ENCODE results near the gene CELA2A. TPM values are rescaled to one million over a fixed set of nuclear protein-coding genes. Genes with fewer than 3 reads are reported as not detected.

The CELA2A gene
- total RNA-seq (not detected), total RNA-seq (0 to 0.18 (median 0) reads per million in 172 experiments)
- not detected for polyA plus RNA-seq (2013, experiment 1 of 2)
- polyA plus RNA-seq (2013, experiment 2 of 2) = not detected

- no peaks in the 10 kb centered on the region for H3K4me1 ChIP-seq (ENCODE audit: insufficient read depth, low read length)
- intact Hi-C loops (cut with DNase I, micrococcal nuclease) = no loop called here
- H3K36me3 ChIP-seq (ENCODE audit: insufficient read depth, low read length) = no peaks in the 10 kb centered on the region
- H3K4me1 Mint-ChIP-seq (ENCODE audit: low read depth) = no peaks in the 10 kb centered on the region
- no peaks in the 10 kb centered on the region for H3K27me3 Mint-ChIP-seq
- DNase-seq = no peak
- POLR2A ChIA-PET = no interaction called here
- H3K9me3 ChIP-seq (ENCODE audit: control insufficient read depth in 1 of 2, insufficient read depth in 1 of 2, low read length in 2 of 2) = peaks cover 0 to 3% of the 10 kb centered on the region in 2 experiments
- CTCF ChIA-PET = no interaction called here
- no peaks in the 10 kb centered on the region for H3K27me3 ChIP-seq (ENCODE audit: control insufficient read depth in 1 of 2, insufficient read depth in 2 of 2, low read length in 2 of 2)
- TF ChIP-seq CTCF (IDR thresholded peaks at IDR 0.05) = no peak
- no peak within 1 kb of the TSS for H3K4me3 Mint-ChIP-seq
- no peak within 1 kb of the TSS for H3K27ac ChIP-seq (ENCODE audit: low read depth in 1 of 2, low read length in 2 of 2)
- H3K36me3 Mint-ChIP-seq (ENCODE audit: low read depth) = no peaks in the 10 kb centered on the region
- no peak within 1 kb of the TSS for H3K4me3 ChIP-seq (ENCODE audit: low read length)
- H3K9me3 Mint-ChIP-seq = no peaks in the 10 kb centered on the region
- no peak for ATAC-seq (ENCODE audit: poor library complexity)
- no peak within 1 kb of the TSS for H3K27ac Mint-ChIP-seq
Measured at GRCh38 chr1:15456313-15456954, at the start of gene CELA2A. TSS of gene CELA2A (plus strand) at chr1:15456732. CDS start at chr1:15456754, 22 bp downstream.

- Mint-ChIP-seq H3K36me3 (ENCODE audit: low read depth) (peaks cover 5% of the 10 kb centered on the region), H3K9me3 (no peaks in the 10 kb centered on the region), H3K4me3 (peak overlapping the region; percentile 74), H3K27ac (peak overlapping the region; percentile 94), H3K27me3 (no peaks in the 10 kb centered on the region), H3K4me1 (ENCODE audit: low read depth) (peaks cover 26% of the 10 kb centered on the region)
- intact Hi-C loops (cut with DNase I, micrococcal nuclease) = no loop called here
- ATAC-seq (ENCODE audit: poor library complexity) (no peak), DNase-seq (peak in 1 of 14 experiments; percentile 56)
- ChIA-PET CTCF (interaction anchor here (1.0 to 1.8 kb wide), 2 partner anchors 23 to 24 kb away, joined by 4 to 6 read pairs; no protein-coding TSS in a partner anchor), POLR2A (no interaction called here)
- no peak for TF ChIP-seq CTCF (IDR thresholded peaks at IDR 0.05)
- Histone ChIP-seq H3K27ac (ENCODE audit: low read depth in 1 of 2, low read length in 2 of 2) (no peak overlapping the region), H3K27me3 (ENCODE audit: control insufficient read depth in 1 of 2, insufficient read depth in 2 of 2, low read length in 2 of 2) (no peaks in the 10 kb centered on the region), H3K36me3 (ENCODE audit: insufficient read depth, low read length) (peaks cover 2% of the 10 kb centered on the region), H3K4me1 (ENCODE audit: insufficient read depth, low read length) (peaks cover 48% of the 10 kb centered on the region), H3K9me3 (ENCODE audit: control insufficient read depth in 1 of 2, insufficient read depth in 1 of 2, low read length in 2 of 2) (no peaks in the 10 kb centered on the region), H3K4me3 (ENCODE audit: low read length) (no peak overlapping the region)
Measured at GRCh38 chr1:15407580-15407979, 49.0 kb upstream of the CELA2A start.

- Mint-ChIP-seq H3K4me3 (peak overlapping the region; percentile 82), H3K36me3 (ENCODE audit: low read depth) (peaks cover 5% of the 10 kb centered on the region), H3K27ac (peak overlapping the region; percentile 94), H3K9me3 (no peaks in the 10 kb centered on the region), H3K27me3 (no peaks in the 10 kb centered on the region), H3K4me1 (ENCODE audit: low read depth) (peaks cover 30% of the 10 kb centered on the region)
- intact Hi-C loops (cut with DNase I, micrococcal nuclease) = loop anchor here (2.0 kb wide), 2 partner anchors 22 to 116 kb away; partner anchors contain the start of gene CASP9 (in 1 of the 2)
- ChIA-PET POLR2A (no interaction called here), CTCF (interaction anchor here (0.9 kb wide), 1 partner anchor 22 kb away, joined by 4 read pairs; no protein-coding TSS in a partner anchor)
- Histone ChIP-seq H3K4me3 (ENCODE audit: low read length) (peak overlapping the region; percentile 94), H3K9me3 (ENCODE audit: control insufficient read depth in 1 of 2, insufficient read depth in 1 of 2, low read length in 2 of 2) (no peaks in the 10 kb centered on the region), H3K36me3 (ENCODE audit: insufficient read depth, low read length) (peaks cover 7% of the 10 kb centered on the region), H3K4me1 (ENCODE audit: insufficient read depth, low read length) (peaks cover 62% of the 10 kb centered on the region), H3K27me3 (ENCODE audit: control insufficient read depth in 1 of 2, insufficient read depth in 2 of 2, low read length in 2 of 2) (no peaks in the 10 kb centered on the region), H3K27ac (ENCODE audit: low read depth in 1 of 2, low read length in 2 of 2) (peak overlapping the region; percentile 48 to 85)
- no peak for TF ChIP-seq CTCF (IDR thresholded peaks at IDR 0.05)
- DNase-seq (no peak), ATAC-seq (ENCODE audit: poor library complexity) (no peak)
Measured at GRCh38 chr1:15408890-15409387, 47.6 kb upstream of the CELA2A start.

All from CD4-positive, alpha-beta T cell (primary cell).